ENCODE results near the gene USP53.

USP53 gene

DNA sequence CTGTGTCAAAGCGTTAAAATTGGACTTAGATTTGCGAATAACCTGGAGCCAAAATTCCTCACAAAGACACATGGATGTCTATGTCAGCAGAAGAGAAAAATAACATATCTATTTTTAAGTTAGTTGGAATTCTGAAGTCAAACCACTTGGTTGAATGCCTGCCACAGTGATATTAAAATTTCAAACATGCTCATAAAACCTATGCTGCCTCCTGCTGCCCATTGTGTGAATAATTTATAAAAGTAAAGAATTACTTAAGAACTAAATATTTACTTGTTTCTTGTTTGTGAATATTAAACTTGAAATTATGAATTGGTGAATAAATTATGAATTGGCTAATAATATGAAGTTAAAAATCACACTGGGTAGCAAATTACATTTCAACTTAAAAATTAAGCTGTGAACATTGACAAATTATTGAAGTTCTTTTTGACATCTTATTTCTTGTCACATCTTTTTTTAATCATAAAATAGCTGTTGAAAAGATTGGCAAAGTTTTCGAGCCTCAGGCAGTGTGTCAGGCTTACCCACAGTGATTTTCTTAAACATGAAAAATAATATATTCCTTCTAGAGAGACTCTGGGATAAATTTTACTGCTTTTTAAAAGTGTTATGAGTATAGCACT is 74.0 kb downstream of the USP53 start:
- FAIRE-seq (no peak), DNase-seq (ENCODE audit: insufficient read length, low spot score) (no peak)
- TF ChIP-seq, protein P1, sequence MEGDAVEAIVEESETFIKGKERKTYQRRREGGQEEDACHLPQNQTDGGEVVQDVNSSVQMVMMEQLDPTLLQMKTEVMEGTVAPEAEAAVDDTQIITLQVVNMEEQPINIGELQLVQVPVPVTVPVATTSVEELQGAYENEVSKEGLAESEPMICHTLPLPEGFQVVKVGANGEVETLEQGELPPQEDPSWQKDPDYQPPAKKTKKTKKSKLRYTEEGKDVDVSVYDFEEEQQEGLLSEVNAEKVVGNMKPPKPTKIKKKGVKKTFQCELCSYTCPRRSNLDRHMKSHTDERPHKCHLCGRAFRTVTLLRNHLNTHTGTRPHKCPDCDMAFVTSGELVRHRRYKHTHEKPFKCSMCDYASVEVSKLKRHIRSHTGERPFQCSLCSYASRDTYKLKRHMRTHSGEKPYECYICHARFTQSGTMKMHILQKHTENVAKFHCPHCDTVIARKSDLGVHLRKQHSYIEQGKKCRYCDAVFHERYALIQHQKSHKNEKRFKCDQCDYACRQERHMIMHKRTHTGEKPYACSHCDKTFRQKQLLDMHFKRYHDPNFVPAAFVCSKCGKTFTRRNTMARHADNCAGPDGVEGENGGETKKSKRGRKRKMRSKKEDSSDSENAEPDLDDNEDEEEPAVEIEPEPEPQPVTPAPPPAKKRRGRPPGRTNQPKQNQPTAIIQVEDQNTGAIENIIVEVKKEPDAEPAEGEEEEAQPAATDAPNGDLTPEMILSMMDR (IDR thresholded peaks at IDR 0.05; ENCODE audit: insufficient read depth, missing control alignments): peak; percentile 68

DNA sequence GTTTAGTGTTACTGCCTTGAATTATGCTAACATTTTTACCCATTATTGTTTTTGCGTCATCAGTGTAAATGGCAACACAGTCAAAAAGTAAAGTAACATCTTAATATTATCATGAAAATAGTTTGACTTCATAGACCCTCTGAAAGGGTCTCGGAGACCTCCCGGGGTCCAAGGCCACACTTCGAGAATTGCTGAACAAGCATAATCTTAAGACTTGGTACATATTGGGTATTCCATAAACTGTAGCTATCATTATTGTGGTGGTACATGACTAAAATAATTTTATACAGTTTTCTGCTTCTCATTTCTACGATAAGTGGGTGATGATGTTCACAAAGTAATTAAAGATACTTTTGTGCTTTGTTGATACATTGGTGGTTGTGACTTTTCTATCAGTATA is 76.8 kb downstream of the USP53 start:
- no peak for FAIRE-seq
- TF ChIP-seq, protein P1 (IDR thresholded peaks at IDR 0.05; ENCODE audit: insufficient read depth, missing control alignments): no peak
- no peak for DNase-seq (ENCODE audit: insufficient read length, low spot score)

DNA sequence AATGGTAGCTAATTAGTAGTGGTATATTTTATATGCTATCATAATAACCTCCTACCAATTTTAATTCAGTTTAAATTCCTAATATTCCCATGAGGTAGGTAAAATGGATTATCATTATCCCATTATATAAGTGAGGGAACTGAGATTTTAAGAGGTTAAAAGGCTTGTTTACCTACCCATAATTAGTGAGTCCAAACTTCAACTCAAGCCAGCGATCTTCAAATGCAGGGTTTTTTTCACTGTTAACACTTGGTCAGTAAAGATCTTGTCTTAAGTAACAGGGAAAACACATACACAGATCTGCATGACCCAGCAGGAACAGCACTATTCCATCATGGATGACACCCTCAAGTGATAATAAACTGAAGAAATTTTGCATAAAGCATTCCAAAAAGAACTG is 78.1 kb downstream of the USP53 start:
- no peak for FAIRE-seq
- DNase-seq (ENCODE audit: insufficient read length, low spot score): no peak
- TF ChIP-seq, protein P1 (IDR thresholded peaks at IDR 0.05; ENCODE audit: insufficient read depth, missing control alignments): no peak

DNA sequence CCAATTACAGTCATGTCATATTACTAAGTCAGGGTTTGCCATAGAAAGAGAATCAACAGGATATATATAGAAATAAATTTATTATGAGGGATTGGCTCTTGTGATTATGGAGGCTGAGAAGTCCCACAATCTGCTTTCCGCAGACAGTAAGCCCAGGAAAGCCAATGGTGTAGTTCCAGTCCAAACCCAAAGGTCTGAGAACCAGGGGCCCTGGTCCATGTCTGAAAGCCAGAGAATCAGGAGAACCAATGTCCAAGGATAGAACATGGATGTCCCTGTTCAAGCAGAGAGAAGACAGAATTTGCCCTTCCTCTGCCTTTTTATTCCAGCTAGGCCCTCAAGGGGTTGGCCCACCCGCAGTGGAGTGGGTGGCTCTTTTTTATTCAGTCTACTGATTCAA is 83.8 kb downstream of the USP53 start:
- FAIRE-seq: no peak
- DNase-seq (ENCODE audit: insufficient read length, low spot score): no peak
- TF ChIP-seq, protein P1 (IDR thresholded peaks at IDR 0.05; ENCODE audit: insufficient read depth, missing control alignments): no peak

DNA sequence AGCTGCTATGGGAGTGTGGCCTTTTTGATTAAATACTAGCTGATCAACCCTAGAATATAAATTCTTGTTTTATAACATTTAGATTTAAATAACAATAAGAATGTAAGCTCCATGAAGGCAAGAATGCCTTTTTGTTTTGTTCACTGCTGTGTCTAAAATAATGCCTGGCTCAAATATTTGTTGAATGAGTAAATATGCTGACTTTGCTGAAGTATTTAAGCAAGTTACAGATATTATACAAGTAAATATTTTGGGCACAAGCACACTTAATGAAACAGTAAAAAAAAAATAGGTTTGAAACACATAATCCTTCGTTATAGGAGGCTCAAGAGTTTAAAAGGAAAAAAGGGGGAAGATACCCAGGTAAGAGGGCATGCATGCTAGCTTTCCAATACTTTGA is 85.3 kb downstream of the USP53 start:
- DNase-seq (ENCODE audit: insufficient read length, low spot score) (no peak), FAIRE-seq (no peak)
- TF ChIP-seq, protein P1 (IDR thresholded peaks at IDR 0.05; ENCODE audit: insufficient read depth, missing control alignments): no peak

DNA sequence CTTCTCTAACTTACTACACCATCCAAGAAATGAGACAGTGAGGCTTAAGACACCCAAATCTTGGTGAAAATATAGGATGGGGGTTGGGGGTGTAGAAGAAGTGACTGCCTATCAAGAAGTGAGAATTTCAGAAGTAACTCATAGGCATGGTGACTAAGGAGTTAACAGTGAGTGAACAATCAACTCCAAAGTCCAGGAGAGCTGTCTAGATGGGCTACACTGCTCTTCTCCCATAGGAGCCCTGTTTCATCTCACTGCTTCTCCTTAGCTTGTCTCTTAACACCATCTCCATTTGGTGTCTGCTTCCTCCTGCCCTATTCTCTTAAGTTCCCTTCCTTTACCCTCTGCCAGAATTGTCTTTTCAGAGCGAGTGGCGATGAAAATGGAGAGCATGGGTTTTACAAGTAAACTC is 86.8 kb downstream of the USP53 start:
- no peak for DNase-seq (ENCODE audit: insufficient read length, low spot score)
- no peak for FAIRE-seq
- TF ChIP-seq, protein P1 (IDR thresholded peaks at IDR 0.05; ENCODE audit: insufficient read depth, missing control alignments): no peak

DNA sequence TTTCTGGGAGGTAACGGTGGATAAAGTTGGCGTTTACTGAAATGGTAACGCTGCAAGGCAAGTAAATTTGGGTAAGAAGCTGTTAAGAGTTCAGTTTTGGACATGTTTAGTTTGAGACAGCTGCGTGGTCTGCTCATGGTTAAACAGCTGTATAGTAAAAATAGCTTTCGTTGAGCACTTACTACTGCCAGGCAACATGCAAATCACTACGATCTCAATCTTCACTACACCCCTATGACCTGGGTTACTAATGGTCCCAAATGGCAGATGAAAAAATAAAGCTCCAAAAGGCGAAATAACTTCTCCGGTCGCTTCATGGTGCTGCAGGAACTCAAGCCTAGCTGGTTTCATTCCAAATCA is 87.2 kb downstream of the USP53 start:
- TF ChIP-seq, protein P1 (IDR thresholded peaks at IDR 0.05; ENCODE audit: insufficient read depth, missing control alignments): no peak
- DNase-seq (ENCODE audit: insufficient read length, low spot score): no peak
- FAIRE-seq: no peak
